ENCODE results near the gene ITGA2. TPM values are rescaled to one million over a fixed set of nuclear protein-coding genes. Genes with fewer than 3 reads are reported as not detected.
"Not testable (repeated sequence)": the region's sequence is repeated elsewhere in the genome, so short reads cannot be mapped to it uniquely, and the experiment has no call there.

Gene ITGA2
- total RNA-seq, 2 experiments from 2014 or later = 3.9 to 4.0 TPM

DNA sequence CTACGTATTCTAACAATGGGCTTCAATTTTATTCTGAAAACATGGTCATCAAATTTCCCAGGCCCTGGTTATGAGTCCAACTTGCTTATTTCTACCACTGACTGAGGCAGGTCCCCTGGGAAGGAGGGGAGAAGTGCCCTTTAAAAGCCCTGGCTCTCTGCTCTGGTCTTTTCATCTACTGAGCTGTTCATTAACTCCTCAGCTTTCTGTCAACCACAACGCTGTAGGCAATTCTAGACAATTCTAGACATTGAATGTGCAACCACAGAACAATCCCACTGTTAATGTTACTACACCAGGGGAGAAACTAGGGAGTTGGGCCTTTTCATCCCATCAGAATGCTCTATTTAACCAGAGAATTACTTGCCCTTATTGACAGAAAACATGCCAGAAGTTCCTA is 110.4 kb downstream of the ITGA2 start:
- POLR2A ChIA-PET = no interaction called here

DNA sequence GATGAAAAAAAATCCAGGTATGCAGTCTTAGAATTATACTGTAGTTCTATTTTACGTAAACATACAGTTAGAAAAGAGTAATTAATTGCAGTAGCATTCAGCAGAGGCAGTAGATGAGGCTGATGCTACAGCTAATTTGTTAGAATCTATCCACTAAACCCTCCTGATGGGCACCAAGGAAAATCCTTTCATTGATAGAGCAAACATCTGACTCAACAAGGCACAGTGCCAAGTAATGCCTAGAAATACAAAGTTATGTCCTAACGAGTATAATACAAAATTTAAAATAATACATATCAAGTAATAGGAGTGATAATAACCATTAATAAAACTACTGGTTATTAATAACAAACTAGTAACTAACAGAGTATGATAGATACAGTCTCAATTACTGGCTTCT is 111.5 kb downstream of the ITGA2 start:
- DNase-seq = no peak
- ChIA-PET CTCF (no interaction called here), POLR2A (interaction anchor here (0.7 kb wide), 1 partner anchor 111 kb away, joined by 3 read pairs; no protein-coding TSS in a partner anchor)
- Mint-ChIP-seq H3K9me3 (no peaks in the 10 kb centered on the region), H3K27ac (no peak overlapping the region), H3K36me3 (ENCODE audit: low read depth) (peaks cover 53% of the 10 kb centered on the region), H3K4me3 (no peak overlapping the region), H3K27me3 (no peaks in the 10 kb centered on the region), H3K4me1 (peaks cover 15% of the 10 kb centered on the region)

More for the DNA sequence above, 110.4 kb downstream of the ITGA2 start:
- no peak for DNase-seq
- Mint-ChIP-seq H3K9me3 (no peaks in the 10 kb centered on the region), H3K36me3 (ENCODE audit: low read depth) (peaks cover 47% of the 10 kb centered on the region), H3K4me1 (peaks cover 17% of the 10 kb centered on the region), H3K27ac (no peak overlapping the region), H3K27me3 (no peaks in the 10 kb centered on the region), H3K4me3 (no peak overlapping the region)
- CTCF ChIA-PET = interaction anchor here (0.9 to 5.5 kb wide), 2 partner anchors 10 to 150 kb away, joined by 3 to 37 read pairs; no protein-coding TSS in a partner anchor

DNA sequence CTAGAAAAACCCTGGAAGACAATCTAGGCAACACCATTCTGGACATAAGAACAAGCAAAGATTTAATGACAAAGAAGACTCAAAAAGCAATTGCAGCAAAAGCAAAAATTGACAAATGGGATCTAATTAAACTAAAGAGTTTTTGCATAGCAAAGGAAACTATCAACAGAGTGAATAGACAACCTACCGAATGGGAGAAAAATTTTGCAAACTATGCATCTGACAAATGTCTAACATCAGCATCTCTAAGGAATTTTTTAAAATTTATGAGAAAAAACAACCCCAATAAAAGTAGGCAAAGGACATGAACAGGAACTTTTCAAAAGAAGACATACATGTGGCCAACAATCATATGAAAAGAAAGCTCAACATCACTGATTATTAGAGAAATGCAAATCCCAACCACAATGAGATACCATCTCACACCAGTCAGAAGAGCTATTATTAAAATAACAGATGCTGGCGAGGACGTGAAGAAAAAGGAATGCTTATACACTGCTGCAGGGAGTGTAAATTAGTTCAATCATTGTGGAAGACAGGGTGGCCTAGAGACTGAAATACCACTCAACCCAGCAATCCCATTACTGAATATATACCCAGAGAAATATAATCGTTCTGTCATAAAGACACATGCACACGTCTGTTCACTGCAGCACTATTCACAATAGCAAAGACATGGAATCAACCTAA is 116.6 kb downstream of the ITGA2 start:
- ChIA-PET CTCF (interaction anchor here (1.0 to 1.5 kb wide), 2 partner anchors 10 to 157 kb away, joined by 3 to 4 read pairs; no protein-coding TSS in a partner anchor), POLR2A (no interaction called here)
- Mint-ChIP-seq H3K9me3 (no peaks in the 10 kb centered on the region), H3K4me3 (no peak overlapping the region), H3K27me3 (no peaks in the 10 kb centered on the region), H3K27ac (no peak overlapping the region), H3K4me1 (peaks cover 43% of the 10 kb centered on the region), H3K36me3 (ENCODE audit: low read depth) (peaks cover 50% of the 10 kb centered on the region)
- DNase-seq = no peak

DNA sequence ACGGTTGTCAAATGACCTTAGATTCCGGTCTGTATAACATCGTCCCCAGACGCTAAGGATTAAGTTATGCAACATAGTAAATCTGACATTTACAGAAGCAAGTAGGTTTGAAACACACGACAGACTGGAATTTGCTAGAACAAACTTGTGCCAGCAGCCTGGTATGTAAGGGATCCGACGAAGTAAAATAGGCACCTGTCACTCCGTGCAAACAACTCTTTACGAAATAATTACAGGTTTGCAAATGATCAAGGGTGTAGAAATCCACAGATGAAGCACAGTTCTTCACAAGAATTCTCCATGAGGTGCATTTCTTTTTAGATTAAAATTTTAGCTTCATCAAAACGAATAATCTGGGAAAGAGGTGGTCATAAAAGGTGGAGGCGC is 119.9 kb downstream of the ITGA2 start:
- DNase-seq = no peak
- ChIA-PET CTCF (interaction anchor here (1.0 to 1.5 kb wide), 4 partner anchors 12 to 160 kb away, joined by 3 to 10 read pairs (median 4); no protein-coding TSS in a partner anchor), POLR2A (interaction anchor here (1.4 kb wide), 1 partner anchor 39 kb away, joined by 4 read pairs; no protein-coding TSS in a partner anchor)
- H3K36me3 Mint-ChIP-seq (ENCODE audit: low read depth) = peaks cover 32% of the 10 kb centered on the region
- H3K9me3 Mint-ChIP-seq = no peaks in the 10 kb centered on the region
- peak overlapping the region; percentile 96 for H3K4me3 Mint-ChIP-seq
- peaks cover 42% of the 10 kb centered on the region for H3K4me1 Mint-ChIP-seq
- peak overlapping the region; percentile 94 for H3K27ac Mint-ChIP-seq
- no peaks in the 10 kb centered on the region for H3K27me3 Mint-ChIP-seq

DNA sequence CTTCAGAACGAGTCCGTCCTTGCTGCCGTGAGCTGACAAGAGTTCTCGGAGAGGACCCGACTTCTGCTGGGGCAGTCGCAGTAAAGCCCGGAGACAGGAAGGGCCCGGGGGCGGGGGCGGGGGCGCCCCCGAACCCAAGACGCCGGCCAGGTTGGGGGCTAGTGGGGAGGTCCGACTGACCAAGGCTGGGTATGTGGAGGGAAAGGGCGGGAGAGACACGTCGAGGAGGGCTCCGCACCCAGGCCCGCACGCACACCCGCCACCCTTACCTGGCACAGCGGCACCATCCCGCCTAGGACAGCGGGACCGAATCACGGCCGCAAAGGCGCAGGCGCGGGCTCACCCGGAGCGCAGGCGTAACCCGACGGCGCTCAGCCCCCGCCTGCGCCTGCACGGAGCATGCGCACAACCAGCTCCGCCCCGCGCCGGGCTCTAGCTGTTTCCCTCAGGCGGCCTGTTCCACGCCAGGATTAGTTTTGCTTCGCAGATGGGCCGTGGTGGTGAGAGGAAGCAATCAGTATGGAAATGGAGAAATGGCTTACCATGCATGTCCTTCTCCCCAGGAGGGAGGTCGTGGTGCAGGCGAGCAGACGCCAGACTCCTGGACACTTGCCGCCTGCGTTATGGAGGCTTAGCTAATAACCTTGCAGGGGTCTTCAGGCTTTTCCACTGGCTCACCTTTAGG is 120.4 kb downstream of the ITGA2 start, which contains the start of gene MOCS2:
MOCS2 (minus strand) TSS at position 315 of the 685 bp plus-strand sequence. CDS start 2,583 bp downstream, outside the sequence.
- Mint-ChIP-seq H3K9me3 (no peaks in the 10 kb centered on the region), H3K36me3 (ENCODE audit: low read depth) (peaks cover 32% of the 10 kb centered on the region), H3K27me3 (no peaks in the 10 kb centered on the region), H3K4me1 (peaks cover 42% of the 10 kb centered on the region), H3K4me3 (peak within 1 kb of the TSS; percentile 96), H3K27ac (peak within 1 kb of the TSS; percentile 94)
- POLR2A ChIA-PET = interaction anchor here (0.5 to 1.4 kb wide), 3 partner anchors 40 to 167 kb away, joined by 3 to 4 read pairs (median 3); no protein-coding TSS in a partner anchor
- CTCF ChIA-PET = interaction anchor here (0.6 to 1.5 kb wide), 7 partner anchors 12 to 1125 kb away, joined by 3 to 10 read pairs (median 3); no protein-coding TSS in a partner anchor
- DNase-seq = peak; percentile 91

DNA sequence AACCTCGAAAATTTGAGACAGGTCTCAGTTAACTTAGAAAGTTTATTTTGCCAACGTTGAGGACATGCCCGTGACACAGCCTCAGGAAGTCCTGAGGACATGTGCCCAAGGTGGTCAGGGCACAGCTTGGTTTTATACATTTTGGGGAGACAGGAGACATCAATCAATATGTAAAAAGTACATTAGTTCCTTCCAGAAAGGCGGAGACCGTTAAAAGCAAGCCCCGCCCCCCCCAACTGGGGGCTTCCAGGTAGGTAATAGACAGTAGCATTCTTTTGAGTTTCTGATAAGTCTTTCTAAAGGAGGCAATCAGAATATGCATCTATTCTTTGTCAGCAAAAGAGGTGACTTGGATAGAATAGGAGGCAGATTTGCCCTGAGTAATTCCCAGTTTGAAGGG is 121.0 kb downstream of the ITGA2 start:
- CTCF ChIA-PET = interaction anchor here (0.8 to 1.5 kb wide), 6 partner anchors 11 to 161 kb away, joined by 3 to 10 read pairs (median 4); no protein-coding TSS in a partner anchor
- Mint-ChIP-seq H3K4me3 (peak overlapping the region; percentile 96), H3K4me1 (peaks cover 40% of the 10 kb centered on the region), H3K9me3 (no peaks in the 10 kb centered on the region), H3K36me3 (ENCODE audit: low read depth) (peaks cover 27% of the 10 kb centered on the region), H3K27me3 (no peaks in the 10 kb centered on the region), H3K27ac (peak overlapping the region; percentile 94)
- POLR2A ChIA-PET = interaction anchor here (0.5 to 1.4 kb wide), 3 partner anchors 40 to 168 kb away, joined by 3 to 4 read pairs (median 3); no protein-coding TSS in a partner anchor
- DNase-seq = no peak

DNA sequence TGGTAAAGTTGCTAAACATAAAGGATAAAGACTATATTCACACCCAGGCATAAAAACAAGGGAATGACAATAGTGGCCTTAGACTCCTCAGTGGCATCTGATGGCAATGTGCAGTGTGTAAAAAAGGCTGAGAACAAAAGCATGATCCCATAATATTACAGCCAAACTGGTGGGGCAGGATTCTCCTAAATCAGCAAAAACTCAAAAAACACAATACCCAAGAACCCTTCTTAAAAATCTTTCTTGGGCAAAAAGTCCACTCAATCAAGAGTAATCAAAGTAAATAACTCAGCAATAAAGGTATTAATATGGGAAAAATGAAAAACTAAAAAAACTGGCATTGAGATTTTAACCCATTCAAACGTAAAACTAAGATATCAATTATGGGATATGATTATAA is 122.0 kb downstream of the ITGA2 start:
- no peaks in the 10 kb centered on the region for H3K27me3 Mint-ChIP-seq
- peaks cover 32% of the 10 kb centered on the region for H3K4me1 Mint-ChIP-seq
- no peak overlapping the region for H3K27ac Mint-ChIP-seq
- DNase-seq = no peak
- no peaks in the 10 kb centered on the region for H3K9me3 Mint-ChIP-seq
- H3K36me3 Mint-ChIP-seq (ENCODE audit: low read depth) = peaks cover 17% of the 10 kb centered on the region
- CTCF ChIA-PET = no interaction called here
- POLR2A ChIA-PET = no interaction called here
- H3K4me3 Mint-ChIP-seq = peak overlapping the region; percentile 96

DNA sequence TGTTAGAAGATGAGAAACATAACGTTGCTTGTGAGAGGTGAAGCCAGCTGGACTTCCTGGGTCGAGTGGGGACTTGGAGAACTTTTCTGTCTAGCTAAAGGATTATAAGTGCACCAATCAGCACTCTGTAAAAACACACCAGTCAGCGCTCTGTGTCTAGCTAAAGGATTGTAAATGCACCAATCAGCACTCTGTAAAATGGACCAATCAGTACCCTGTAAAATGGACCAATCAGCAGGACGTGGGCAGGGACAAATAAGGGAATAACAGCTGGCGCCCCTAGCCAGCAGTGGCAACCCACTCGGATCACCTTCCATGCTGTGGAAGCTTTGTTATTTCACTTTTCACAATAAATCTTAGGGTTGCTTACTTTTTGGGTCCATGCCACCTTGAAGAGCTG is 123.2 kb downstream of the ITGA2 start:
- CTCF ChIA-PET, H3K27ac Mint-ChIP-seq, POLR2A ChIA-PET: not testable (repeated sequence)

DNA sequence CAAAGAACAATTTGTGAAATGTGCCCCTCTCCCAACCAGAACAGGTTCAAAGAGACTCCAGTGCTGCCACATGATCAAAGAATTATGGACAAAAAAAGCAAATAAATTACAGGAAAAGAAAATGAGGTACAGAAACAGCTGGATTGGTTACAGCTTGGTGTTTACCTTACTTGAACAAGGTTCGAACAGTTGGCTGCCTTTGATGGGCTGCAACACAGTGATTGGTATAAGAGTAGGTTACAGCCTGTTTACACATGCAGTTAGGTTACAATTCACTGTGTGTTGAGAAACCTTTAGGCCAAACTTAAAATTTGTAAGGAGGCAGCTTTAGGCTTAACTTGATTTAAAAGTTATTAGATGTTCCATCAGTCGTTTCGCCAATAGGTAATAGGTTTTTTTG is 123.8 kb downstream of the ITGA2 start:
- ChIA-PET CTCF (interaction anchor here (0.6 kb wide), 1 partner anchor 10 kb away, joined by 3 read pairs; no protein-coding TSS in a partner anchor), POLR2A (no interaction called here)
- Mint-ChIP-seq H3K27me3 (no peaks in the 10 kb centered on the region), H3K4me3 (no peak overlapping the region), H3K9me3 (no peaks in the 10 kb centered on the region), H3K27ac (no peak overlapping the region), H3K36me3 (ENCODE audit: low read depth) (peaks cover 3% of the 10 kb centered on the region), H3K4me1 (peaks cover 23% of the 10 kb centered on the region)
- no peak for DNase-seq

More for the DNA sequence above, 123.2 kb downstream of the ITGA2 start:
- H3K36me3 Mint-ChIP-seq (ENCODE audit: low read depth); DNase-seq; H3K27me3 Mint-ChIP-seq; H3K4me3 Mint-ChIP-seq; H3K9me3 Mint-ChIP-seq: not testable (repeated sequence)
- H3K4me1 Mint-ChIP-seq = peaks cover 29% of the 10 kb centered on the region

DNA sequence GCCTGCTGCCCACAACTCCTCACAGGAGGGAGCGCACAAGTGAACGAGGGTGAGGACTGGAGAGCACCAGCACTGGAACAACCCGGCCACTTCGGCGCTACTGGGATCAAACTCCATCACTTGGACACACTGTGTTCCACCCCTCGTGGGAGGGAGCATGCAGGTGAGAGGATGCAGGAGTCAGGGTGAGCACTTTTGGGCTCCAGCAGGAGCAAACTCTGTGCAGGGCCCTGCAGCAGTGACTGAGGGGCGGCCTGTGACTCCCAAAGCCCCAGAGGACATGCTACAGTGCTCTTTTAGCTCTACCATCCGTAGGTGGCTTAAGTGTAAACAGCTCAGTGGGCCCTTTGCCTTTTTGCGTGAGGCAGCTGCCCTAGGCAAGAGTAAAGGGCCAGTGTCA is 124.8 kb downstream of the ITGA2 start:
- H3K27me3 Mint-ChIP-seq = peaks cover 4% of the 10 kb centered on the region
- no peak overlapping the region for H3K27ac Mint-ChIP-seq
- ChIA-PET CTCF (no interaction called here), POLR2A (no interaction called here)
- H3K9me3 Mint-ChIP-seq = no peaks in the 10 kb centered on the region
- H3K36me3 Mint-ChIP-seq (ENCODE audit: low read depth) = peaks cover 3% of the 10 kb centered on the region
- H3K4me1 Mint-ChIP-seq = peaks cover 16% of the 10 kb centered on the region
- H3K4me3 Mint-ChIP-seq = no peak overlapping the region
- DNase-seq = no peak

DNA sequence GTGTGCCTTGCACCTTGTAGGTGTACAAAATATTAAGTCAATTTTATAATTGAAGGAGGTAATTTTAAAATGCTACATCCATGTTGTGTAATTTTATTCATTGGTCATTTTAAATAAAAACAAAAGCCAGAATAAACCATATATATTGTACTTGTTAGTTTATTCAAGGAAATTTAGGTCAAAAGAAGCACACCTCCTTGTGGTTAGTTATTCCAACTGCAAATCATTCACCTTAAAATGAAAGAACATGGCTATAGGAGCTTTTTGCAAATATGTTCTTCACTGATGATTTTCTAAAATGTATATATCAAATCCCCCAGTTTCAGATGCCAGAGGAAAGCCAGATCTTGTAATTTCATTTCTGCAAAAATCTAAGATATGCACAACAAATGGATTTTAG is 125.8 kb downstream of the ITGA2 start:
- DNase-seq = no peak
- Mint-ChIP-seq H3K9me3 (no peaks in the 10 kb centered on the region), H3K4me1 (peaks cover 11% of the 10 kb centered on the region), H3K27me3 (peaks cover 4% of the 10 kb centered on the region), H3K4me3 (no peak overlapping the region), H3K36me3 (ENCODE audit: low read depth) (peaks cover 3% of the 10 kb centered on the region), H3K27ac (no peak overlapping the region)
- ChIA-PET POLR2A (no interaction called here), CTCF (interaction anchor here (0.8 kb wide), 1 partner anchor 10 kb away, joined by 3 read pairs; no protein-coding TSS in a partner anchor)

DNA sequence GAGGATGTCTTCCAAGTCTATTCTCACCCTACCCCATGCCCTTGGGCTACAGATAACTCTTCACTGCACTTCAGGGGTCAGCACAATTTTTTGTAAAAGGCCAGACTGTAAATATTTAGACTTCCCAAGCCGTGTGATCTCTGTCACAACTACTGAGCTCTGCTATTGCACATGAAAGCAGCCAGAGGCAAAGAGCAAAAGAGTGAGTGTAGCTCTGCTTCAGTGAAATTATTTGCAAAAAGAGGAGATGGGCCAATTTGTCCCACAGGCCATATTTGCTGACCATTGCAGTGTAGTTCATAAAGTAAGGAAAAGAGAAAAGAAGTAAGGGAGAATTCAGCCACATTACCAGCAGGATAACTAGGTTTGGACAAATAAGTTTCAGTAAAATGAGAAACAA is 127.4 kb downstream of the ITGA2 start:
- DNase-seq = no peak
- CTCF ChIA-PET = no interaction called here
- no peaks in the 10 kb centered on the region for H3K36me3 Mint-ChIP-seq (ENCODE audit: low read depth)
- POLR2A ChIA-PET = no interaction called here
- no peak overlapping the region for H3K4me3 Mint-ChIP-seq
- peaks cover 4% of the 10 kb centered on the region for H3K27me3 Mint-ChIP-seq
- H3K9me3 Mint-ChIP-seq = no peaks in the 10 kb centered on the region
- no peak overlapping the region for H3K27ac Mint-ChIP-seq
- H3K4me1 Mint-ChIP-seq = no peaks in the 10 kb centered on the region

DNA sequence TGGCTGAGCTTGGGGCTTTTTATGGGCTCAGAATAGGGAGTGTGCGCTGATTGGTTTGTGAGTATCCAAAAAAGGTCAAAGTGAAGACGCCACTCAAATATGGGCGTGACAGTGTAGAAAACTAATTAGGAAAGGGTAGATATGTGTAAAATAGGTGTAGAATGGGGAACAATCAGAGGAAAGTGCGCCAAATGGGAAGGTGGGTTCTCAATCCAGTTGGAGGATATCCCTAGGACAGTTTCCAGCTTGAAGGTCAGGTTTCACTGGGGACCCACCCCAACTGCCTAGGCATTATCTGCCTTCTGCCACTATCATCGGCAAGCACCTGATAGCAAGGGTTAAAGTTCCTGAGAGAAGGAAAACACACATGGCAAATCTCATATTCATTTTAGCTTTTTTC is 129.7 kb downstream of the ITGA2 start:
- ChIA-PET POLR2A (no interaction called here), CTCF (interaction anchor here (0.6 kb wide), 1 partner anchor 18 kb away, joined by 4 read pairs; no protein-coding TSS in a partner anchor)
- no peaks in the 10 kb centered on the region for H3K4me1 Mint-ChIP-seq
- no peak for DNase-seq
- no peak overlapping the region for H3K27ac Mint-ChIP-seq
- H3K4me3 Mint-ChIP-seq = no peak overlapping the region
- no peaks in the 10 kb centered on the region for H3K9me3 Mint-ChIP-seq
- peaks cover 4% of the 10 kb centered on the region for H3K27me3 Mint-ChIP-seq
- no peaks in the 10 kb centered on the region for H3K36me3 Mint-ChIP-seq (ENCODE audit: low read depth)
